Measurements from ENCODE around the gene CCNQ. TPM values are rescaled to one million over a fixed set of nuclear protein-coding genes. Genes with fewer than 3 reads are reported as not detected.

CCNQ gene
- total and polyA plus RNA-seq, 2 donors from 2014 or later = 14.6 to 35.4 TPM

DNA sequence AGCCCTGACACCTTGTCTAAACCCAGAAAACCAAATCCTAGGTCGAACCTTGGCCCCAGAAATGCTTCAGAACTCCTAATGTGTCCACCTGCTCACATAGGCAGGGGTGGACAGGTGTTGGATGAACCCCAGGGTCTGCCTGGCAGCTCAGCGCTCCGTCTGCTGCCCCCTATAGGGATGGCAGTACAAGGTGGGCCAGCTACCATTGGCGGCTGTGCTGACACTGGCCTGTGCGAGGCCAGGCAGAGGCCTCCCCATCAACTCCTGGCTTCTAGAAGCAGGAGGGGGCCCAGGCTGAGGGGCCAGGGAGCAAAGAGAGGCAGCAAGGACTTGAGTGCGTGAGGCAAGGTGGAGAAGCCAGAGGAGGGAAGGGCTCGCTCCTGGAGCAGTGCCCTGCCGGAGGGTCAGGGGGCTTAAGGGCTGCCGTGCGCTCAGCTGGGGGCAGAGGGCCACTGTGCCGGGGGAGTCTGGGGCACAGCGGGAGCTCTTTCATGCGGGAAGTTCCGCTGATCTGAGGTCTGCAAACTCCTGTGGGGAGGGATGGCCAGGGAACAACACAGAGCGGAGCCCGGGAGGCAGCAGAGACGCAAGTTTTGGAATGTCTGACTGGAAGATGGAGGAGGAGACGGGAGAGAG is 20.6 kb downstream of the CCNQ start:
- Histone ChIP-seq H3K4me3 (ENCODE audit: low read length in 3 of 3) (no peak overlapping the region), H3K36me3 (ENCODE audit: control insufficient read depth in 2 of 3, insufficient read depth in 3 of 3, low read length in 3 of 3) (no peaks in the 10 kb centered on the region), H3K27ac (ENCODE audit: low read depth in 2 of 2, low read length in 2 of 2) (no peak overlapping the region), H3K4me1 (ENCODE audit: control insufficient read depth in 2 of 3, insufficient read depth in 2 of 3, low read depth in 1 of 3, low read length in 3 of 3) (no peaks in the 10 kb centered on the region), H3K9me3 (ENCODE audit: control insufficient read depth in 2 of 3, insufficient read depth in 1 of 3, low read length in 3 of 3) (no peaks in the 10 kb centered on the region), H3K27me3 (ENCODE audit: control insufficient read depth, insufficient read depth, low read length) (no peaks in the 10 kb centered on the region), H3K9ac (ENCODE audit: low read length in 3 of 3) (no peak overlapping the region)
- FAIRE-seq (no peak), DNase-seq (peak in 1 of 5 donors; percentile 10)
- TF ChIP-seq, protein P1, sequence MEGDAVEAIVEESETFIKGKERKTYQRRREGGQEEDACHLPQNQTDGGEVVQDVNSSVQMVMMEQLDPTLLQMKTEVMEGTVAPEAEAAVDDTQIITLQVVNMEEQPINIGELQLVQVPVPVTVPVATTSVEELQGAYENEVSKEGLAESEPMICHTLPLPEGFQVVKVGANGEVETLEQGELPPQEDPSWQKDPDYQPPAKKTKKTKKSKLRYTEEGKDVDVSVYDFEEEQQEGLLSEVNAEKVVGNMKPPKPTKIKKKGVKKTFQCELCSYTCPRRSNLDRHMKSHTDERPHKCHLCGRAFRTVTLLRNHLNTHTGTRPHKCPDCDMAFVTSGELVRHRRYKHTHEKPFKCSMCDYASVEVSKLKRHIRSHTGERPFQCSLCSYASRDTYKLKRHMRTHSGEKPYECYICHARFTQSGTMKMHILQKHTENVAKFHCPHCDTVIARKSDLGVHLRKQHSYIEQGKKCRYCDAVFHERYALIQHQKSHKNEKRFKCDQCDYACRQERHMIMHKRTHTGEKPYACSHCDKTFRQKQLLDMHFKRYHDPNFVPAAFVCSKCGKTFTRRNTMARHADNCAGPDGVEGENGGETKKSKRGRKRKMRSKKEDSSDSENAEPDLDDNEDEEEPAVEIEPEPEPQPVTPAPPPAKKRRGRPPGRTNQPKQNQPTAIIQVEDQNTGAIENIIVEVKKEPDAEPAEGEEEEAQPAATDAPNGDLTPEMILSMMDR (IDR thresholded peaks at IDR 0.05; ENCODE audit: borderline replicate concordance, extremely low read depth, insufficient read depth) = no peak
- intact Hi-C loops (cut with DNase I) = no loop called here

GRCh38 chrX:153576961-153577360 is 22.0 kb downstream of the CCNQ start:
- H3K4me3 ChIP-seq (ENCODE audit: low read length in 3 of 3) = no peak overlapping the region
- TF ChIP-seq, protein P1 (IDR thresholded peaks at IDR 0.05; ENCODE audit: borderline replicate concordance, extremely low read depth, insufficient read depth) = no peak
- no peak overlapping the region for H3K27ac ChIP-seq (ENCODE audit: low read depth in 2 of 2, low read length in 2 of 2)
- FAIRE-seq = no peak
- H3K9me3 ChIP-seq (ENCODE audit: control insufficient read depth in 2 of 3, insufficient read depth in 1 of 3, low read length in 3 of 3) = no peaks in the 10 kb centered on the region
- no peaks in the 10 kb centered on the region for H3K27me3 ChIP-seq (ENCODE audit: control insufficient read depth, insufficient read depth, low read length)
- H3K9ac ChIP-seq (ENCODE audit: low read length in 3 of 3) = no peak overlapping the region
- no peaks in the 10 kb centered on the region for H3K36me3 ChIP-seq (ENCODE audit: control insufficient read depth in 2 of 3, insufficient read depth in 3 of 3, low read length in 3 of 3)
- no peaks in the 10 kb centered on the region for H3K4me1 ChIP-seq (ENCODE audit: control insufficient read depth in 2 of 3, insufficient read depth in 2 of 3, low read depth in 1 of 3, low read length in 3 of 3)
- intact Hi-C loops (cut with DNase I) = no loop called here
- no peak for DNase-seq

GRCh38 chrX:153576239-153576870 is 22.6 kb downstream of the CCNQ start:
- Histone ChIP-seq H3K9ac (ENCODE audit: low read length in 3 of 3) (no peak overlapping the region), H3K36me3 (ENCODE audit: control insufficient read depth in 2 of 3, insufficient read depth in 3 of 3, low read length in 3 of 3) (no peaks in the 10 kb centered on the region), H3K27me3 (ENCODE audit: control insufficient read depth, insufficient read depth, low read length) (no peaks in the 10 kb centered on the region), H3K4me1 (ENCODE audit: control insufficient read depth in 2 of 3, insufficient read depth in 2 of 3, low read depth in 1 of 3, low read length in 3 of 3) (no peaks in the 10 kb centered on the region), H3K27ac (ENCODE audit: low read depth in 2 of 2, low read length in 2 of 2) (no peak overlapping the region), H3K9me3 (ENCODE audit: control insufficient read depth in 2 of 3, insufficient read depth in 1 of 3, low read length in 3 of 3) (no peaks in the 10 kb centered on the region), H3K4me3 (ENCODE audit: low read length in 3 of 3) (no peak overlapping the region)
- intact Hi-C loops (cut with DNase I) = no loop called here
- TF ChIP-seq, protein P1 (IDR thresholded peaks at IDR 0.05; ENCODE audit: borderline replicate concordance, extremely low read depth, insufficient read depth) = no peak
- FAIRE-seq (no peak), DNase-seq (no peak)
